HCT116 (cell line): ENCODE data around the gene ACBD5. TPM values are rescaled to one million over a fixed set of nuclear protein-coding genes. Genes with fewer than 3 reads are reported as not detected.
"Not testable (repeated sequence)": the region's sequence is repeated elsewhere in the genome, so short reads cannot be mapped to it uniquely, and the experiment has no call there.

Experiments
- ATAC-seq: fragments of 200-7000 bp; cut with Tn5 transposase; 2 replicates; pipeline ENCODE4 v1.9.1; 2020; ENCODE audit warnings: mild to moderate bottlenecking, moderate library complexity
- BruUV-seq: library from RNA; stranded (reverse); fragments of 400-500 nt; replicated peaks from 2 replicates; lab custom pipeline; 2021; lab: Mats Ljungman, UMichigan
- CTCF ChIA-PET: fragments of 300-600 bp; sonication (Branson Sonifier 250); formaldehyde crosslinking; loops from one replicate; lab custom pipeline; 2021; ENCODE audit warnings: antibody characterized with exemption; lab: Charles Lee
- POLR2A ChIA-PET: fragments of 300-600, 350-600 bp; sonication (Branson Sonifier 250); formaldehyde crosslinking; loops from one replicate; lab custom pipeline; 2021; ENCODE audit warnings: antibody characterized with exemption; lab: Charles Lee
- RAD21 ChIA-PET, 2 experiments: fragments of 300-600 bp; sonication (Branson Sonifier 250); formaldehyde crosslinking; loops; one replicate each; lab custom pipeline; 2023; ENCODE audit warnings: low total read pairs in 2 of 2; ENCODE audit not compliant: uncharacterized antibody in 2 of 2, unreplicated experiment in 2 of 2, low non-redundant PET in 1 of 2; lab: Charles Lee
- DNase-seq: peaks from one replicate; pipeline ENCODE4 v3.0.0-alpha.2; 2010; ENCODE audit warnings: low read depth, low spot score
- H2AFZ ChIP-seq: fragments of 200-600 bp; shearing (Covaris generic), sonication (generic); 2 replicates; pipeline ENCODE4 v1.6.1; 2017; ENCODE audit warnings: low read depth, mixed run types, mixed read lengths, antibody characterized with exemption, low read length; ENCODE audit not compliant: poor library complexity, severe bottlenecking
- H3K27ac ChIP-seq: 2 replicates; pipeline ENCODE4 v1.5.1; 2012; ENCODE audit warnings: low read depth, low read length
- H3K27me3 ChIP-seq: fragments of 200-600 bp; sonication (generic); 2 replicates; pipeline ENCODE4 v1.6.1; 2016; ENCODE audit warnings: mixed run types, low read length, mixed read lengths; ENCODE audit not compliant: insufficient read depth
- H3K36me3 ChIP-seq, 2 experiments: fragments of 200-500 bp in 1 of 2; fragments of 200-600 bp in 1 of 2; sonication (Bioruptor generic) in 1 of 2; sonication (generic) in 1 of 2; 2 replicates each; pipeline versions ENCODE4 v1.5.1 to v1.6.1; 2014 to 2016; ENCODE audit warnings: low read length in 2 of 2, inconsistent platforms in 1 of 2, mixed read lengths in 1 of 2, mixed run types in 1 of 2; ENCODE audit not compliant: insufficient read depth in 2 of 2, control insufficient read depth in 1 of 2
- H3K4me1 ChIP-seq, 2 experiments: fragments of 200-600 bp in 1 of 2; sonication (generic) in 1 of 2; 2 replicates each; pipeline versions ENCODE4 v1.5.1 to v1.6.1; 2012 to 2017; ENCODE audit warnings: low read length in 2 of 2, inconsistent platforms in 1 of 2, mild to moderate bottlenecking in 1 of 2, mixed read lengths in 1 of 2, mixed run types in 1 of 2, moderate library complexity in 1 of 2; ENCODE audit not compliant: insufficient read depth in 2 of 2, control insufficient read depth in 1 of 2
- H3K4me2 ChIP-seq: fragments of 200-600 bp; sonication (generic); 2 replicates; pipeline ENCODE4 v1.6.1; 2017; ENCODE audit warnings: mixed run types, low read length, mixed read lengths
- H3K4me3 ChIP-seq, 2 experiments: fragments of 200-600 bp in 1 of 2; sonication (generic) in 1 of 2; replicated peaks in 1 of 2; 2 replicates each; pipeline ENCODE4 v1.5.1; 2011 to 2016; ENCODE audit warnings: low read length in 2 of 2, control low read depth in 1 of 2, low read depth in 1 of 2, mild to moderate bottlenecking in 1 of 2, mixed read lengths in 1 of 2, mixed run types in 1 of 2
- H3K79me2 ChIP-seq: fragments of 200-600 bp; sonication (generic); 2 replicates; pipeline ENCODE4 v1.6.1; 2017; ENCODE audit warnings: mild to moderate bottlenecking, mixed run types, low read length, moderate library complexity, mixed read lengths; ENCODE audit not compliant: insufficient read depth
- H3K9ac ChIP-seq: fragments of 200-600 bp; sonication (generic); 2 replicates; pipeline ENCODE4 v1.6.1; 2016; ENCODE audit warnings: low read length, mixed read lengths
- H3K9me2 ChIP-seq: fragments of 200-600 bp; sonication (generic), shearing (Covaris generic); 2 replicates; pipeline ENCODE4 v1.6.1; 2017; ENCODE audit warnings: mixed run types, mild to moderate bottlenecking, moderate library complexity; ENCODE audit not compliant: insufficient read depth
- H3K9me3 ChIP-seq, 2 experiments: fragments of 200-500 bp in 1 of 2; fragments of 200-600 bp in 1 of 2; sonication (Bioruptor generic) in 1 of 2; sonication (generic) in 1 of 2; 2 replicates each; pipeline ENCODE4 v1.6.1; 2014 to 2017; ENCODE audit warnings: low read length in 2 of 2, mixed read lengths in 2 of 2, inconsistent platforms in 1 of 2, low read depth in 1 of 2, mild to moderate bottlenecking in 1 of 2, mixed run types in 1 of 2, moderate library complexity in 1 of 2; ENCODE audit not compliant: control insufficient read depth in 1 of 2, insufficient read depth in 1 of 2
- H4K20me1 ChIP-seq: fragments of 200-600 bp; sonication (generic), shearing (Covaris generic); 2 replicates; pipeline ENCODE4 v1.6.1; 2017; ENCODE audit warnings: mixed run types, mild to moderate bottlenecking, moderate library complexity; ENCODE audit not compliant: insufficient read depth
- CEBPB ChIP-seq: IDR thresholded peaks from 2 replicates; pipeline ENCODE4 v1.6.1; 2012; ENCODE audit warnings: low read depth
- EZH2 ChIP-seq: fragments of 200-600 bp; sonication (generic); IDR thresholded peaks from 2 replicates; pipeline ENCODE4 v1.6.1; 2017; ENCODE audit warnings: antibody characterized with exemption, mixed run types
- POLR2AphosphoS5 ChIP-seq: IDR thresholded peaks from 2 replicates; pipeline ENCODE4 v1.6.1; 2011; ENCODE audit warnings: mild to moderate bottlenecking, low read depth, low read length, moderate library complexity
- RAD21 ChIP-seq: IDR thresholded peaks from 2 replicates; pipeline ENCODE4 v1.6.1; 2012; ENCODE audit warnings: low read depth, mild to moderate bottlenecking
- SIN3A ChIP-seq: IDR thresholded peaks from 2 replicates; pipeline ENCODE4 v1.6.1; 2012; ENCODE audit warnings: low read depth
- SRF ChIP-seq: IDR thresholded peaks from 2 replicates; pipeline ENCODE4 v1.6.1; 2012; ENCODE audit warnings: low read depth
- ZFX ChIP-seq: fragments of 450-650 bp; IDR thresholded peaks from 2 replicates; pipeline ENCODE4 v1.6.1; 2017
- intact Hi-C: fragments of 100-400 bp; cut with micrococcal nuclease; formaldehyde crosslinking; loops from 2 replicates; pipeline ENCODE4 v1.10.0; 2022
- total RNA-seq: library from RNA; stranded (reverse); gene quantifications from one replicate; pipeline ENCODE4 v1.2.1, GENCODE V29; 2021; ENCODE audit not compliant: unreplicated experiment
- TF ChIP-seq, protein P1 (sequence below): IDR thresholded peaks from 2 replicates; pipeline ENCODE4 v1.6.1; 2011; ENCODE audit warnings: mild to moderate bottlenecking, low read length, moderate library complexity; ENCODE audit not compliant: insufficient replicate concordance; ENCODE audit errors: extremely low read depth

Gene ACBD5
- total RNA-seq, 1 experiment from 2014 or later, result 19.5 TPM

GRCh38 chr10:27241010-27241651 is 534 bp upstream of the ACBD5 start:
- Histone ChIP-seq H2AFZ (no peak overlapping the region), H3K36me3 (no peaks in the 10 kb centered on the region), H3K27me3 (no peaks in the 10 kb centered on the region), H3K9ac (peak overlapping the region; percentile 80), H3K4me2 (peak overlapping the region; percentile 99), H3K79me2 (peaks cover 24% of the 10 kb centered on the region), H3K4me3 (peak overlapping the region; percentile 78 to 83), H3K27ac (peak overlapping the region; percentile 93), H3K9me2 (no peaks in the 10 kb centered on the region), H3K4me1 (peaks cover 3 to 37% of the 10 kb centered on the region in 2 experiments; a peak in 3 of 4 replicates), H3K9me3 (no peaks in the 10 kb centered on the region), H4K20me1 (no peaks in the 10 kb centered on the region)
- TF ChIP-seq EZH2 (no peak), RAD21 (no peak), POLR2AphosphoS5 (no peak), SRF (no peak), CEBPB (no peak), ZFX (peak; percentile 35; the same call in 1 of the 2 replicates), SIN3A (no peak)
- TF ChIP-seq, protein P1, sequence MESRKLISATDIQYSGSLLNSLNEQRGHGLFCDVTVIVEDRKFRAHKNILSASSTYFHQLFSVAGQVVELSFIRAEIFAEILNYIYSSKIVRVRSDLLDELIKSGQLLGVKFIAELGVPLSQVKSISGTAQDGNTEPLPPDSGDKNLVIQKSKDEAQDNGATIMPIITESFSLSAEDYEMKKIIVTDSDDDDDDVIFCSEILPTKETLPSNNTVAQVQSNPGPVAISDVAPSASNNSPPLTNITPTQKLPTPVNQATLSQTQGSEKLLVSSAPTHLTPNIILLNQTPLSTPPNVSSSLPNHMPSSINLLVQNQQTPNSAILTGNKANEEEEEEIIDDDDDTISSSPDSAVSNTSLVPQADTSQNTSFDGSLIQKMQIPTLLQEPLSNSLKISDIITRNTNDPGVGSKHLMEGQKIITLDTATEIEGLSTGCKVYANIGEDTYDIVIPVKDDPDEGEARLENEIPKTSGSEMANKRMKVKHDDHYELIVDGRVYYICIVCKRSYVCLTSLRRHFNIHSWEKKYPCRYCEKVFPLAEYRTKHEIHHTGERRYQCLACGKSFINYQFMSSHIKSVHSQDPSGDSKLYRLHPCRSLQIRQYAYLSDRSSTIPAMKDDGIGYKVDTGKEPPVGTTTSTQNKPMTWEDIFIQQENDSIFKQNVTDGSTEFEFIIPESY, result no peak
- RAD21 ChIA-PET, result no interaction called here
- peak; percentile 24 for ATAC-seq
- no peak for DNase-seq
- BruUV-seq, result no TSS peak
- POLR2A ChIA-PET, result no interaction called here
- intact Hi-C loops, result loop anchor here (2.0 to 5.0 kb wide), 2 partner anchors 86 to 856 kb away; partner anchors contain the start of genes MASTL and YME1L1
- CTCF ChIA-PET, result interaction anchor here (1.0 kb wide), 1 partner anchor 18 kb away, joined by 5 read pairs; no protein-coding TSS in a partner anchor

GRCh38 chr10:27237531-27237930 is 3.1 kb downstream of the ACBD5 start:
- intact Hi-C loops, H3K9ac ChIP-seq, H3K9me2 ChIP-seq, BruUV-seq, H2AFZ ChIP-seq, H3K27me3 ChIP-seq, H3K36me3 ChIP-seq, H3K9me3 ChIP-seq, H3K4me2 ChIP-seq, DNase-seq, H4K20me1 ChIP-seq, H3K4me3 ChIP-seq, ATAC-seq, POLR2A ChIA-PET, H3K27ac ChIP-seq: not testable (repeated sequence)
- Histone ChIP-seq H3K79me2 (peaks cover 27% of the 10 kb centered on the region), H3K4me1 (peaks cover 0 to 12% of the 10 kb centered on the region in 2 experiments; a peak in 2 of 4 replicates)
- CTCF ChIA-PET, result interaction anchor here (1.3 kb wide), 1 partner anchor 14 kb away, joined by 3 read pairs; no protein-coding TSS in a partner anchor
- RAD21 ChIA-PET, result interaction anchor here in 1 of 2 experiments (0.7 kb wide), 1 partner anchor 21 kb away, joined by 4 read pairs; no protein-coding TSS in a partner anchor

DNA sequence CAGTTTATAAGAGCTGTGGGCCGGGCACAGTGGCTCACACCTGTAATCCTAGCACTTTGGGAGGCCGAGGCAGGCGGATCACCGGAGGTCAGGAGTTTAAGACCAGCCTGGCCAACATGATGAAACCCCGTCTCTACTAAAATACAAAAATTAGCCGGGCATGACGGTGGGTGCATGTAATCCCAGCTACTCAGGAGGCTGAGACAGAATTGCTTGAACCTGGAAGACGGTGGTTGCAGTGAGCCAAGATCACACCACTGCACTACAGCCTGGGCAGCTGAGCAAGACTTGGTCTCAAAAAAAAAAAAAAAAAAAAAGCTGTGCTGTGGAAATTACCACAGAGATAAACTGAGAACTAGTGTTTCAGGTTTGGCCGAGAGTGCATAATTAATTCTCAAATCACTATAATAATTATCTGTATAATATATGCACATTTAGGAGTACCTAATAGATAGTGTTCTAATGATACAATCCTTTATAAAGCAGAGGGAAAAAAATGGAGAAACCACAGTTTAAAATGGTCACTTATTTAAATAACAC is 3.9 kb downstream of the ACBD5 start:
- H3K36me3 ChIP-seq, BruUV-seq, H3K27ac ChIP-seq, H3K9me3 ChIP-seq, H3K27me3 ChIP-seq, DNase-seq, POLR2A ChIA-PET, H3K4me3 ChIP-seq, intact Hi-C loops, H3K9me2 ChIP-seq, H2AFZ ChIP-seq, ATAC-seq, H3K4me2 ChIP-seq, H4K20me1 ChIP-seq, H3K9ac ChIP-seq: not testable (repeated sequence)
- Histone ChIP-seq H3K4me1 (peaks cover 0 to 12% of the 10 kb centered on the region in 2 experiments; a peak in 2 of 4 replicates), H3K79me2 (peaks cover 27% of the 10 kb centered on the region)
- ChIA-PET RAD21 (interaction anchor here in 1 of 2 experiments (0.7 kb wide), 1 partner anchor 29 kb away, joined by 4 read pairs; no protein-coding TSS in a partner anchor), CTCF (interaction anchor here (1.3 kb wide), 1 partner anchor 13 kb away, joined by 3 read pairs; no protein-coding TSS in a partner anchor)
